ENCODE data around the gene SLC6A6. TPM values are rescaled to one million over a fixed set of nuclear protein-coding genes. Genes with fewer than 3 reads are reported as not detected.
A peak's percentile ranks its signal among the peaks of the same experiment; 100 is the strongest.

The SLC6A6 gene
- total and polyA plus RNA-seq, 11 donors, result 9.1 to 121 (median 34.9) TPM

DNA sequence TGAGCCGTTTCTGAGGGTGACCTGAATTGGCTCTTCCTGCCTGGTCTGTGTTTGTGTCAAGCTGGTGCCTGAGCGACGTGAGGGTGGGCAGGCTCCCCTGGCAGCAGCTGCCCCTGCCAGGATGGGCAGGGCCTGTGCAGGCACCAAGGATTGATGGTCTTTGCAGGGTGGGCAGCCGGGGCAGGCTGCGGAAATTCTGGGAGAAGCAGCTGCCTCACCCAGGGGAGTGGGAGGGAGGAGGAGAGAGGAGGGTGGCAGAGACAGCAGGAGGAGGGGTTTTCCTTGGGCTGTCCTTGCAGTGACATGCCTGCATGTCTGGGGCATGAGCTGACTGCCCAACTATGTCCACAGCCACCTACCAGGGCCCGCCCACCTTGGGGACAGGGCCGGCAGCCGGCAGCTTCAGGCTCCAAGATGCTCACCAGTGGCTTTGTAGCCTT lies 27.9 kb upstream of the SLC6A6 start:
- DNase-seq (peak in 4 of 5 donors; percentile 64 to 69 (median 66)), ATAC-seq (peak; percentile 64 to 81 (median 65))
- WGBS, 4 donors, result 41 to 55% (median 49%) methylated on average over 6 to 8 of the region's 8 CpGs
- H3K27ac ChIP-seq, result peak overlapping the region in 10 of 12 donors; percentile 36 to 92 (median 78)
- peaks cover 6 to 69% (median 45%) of the 10 kb centered on the region in 12 donors for H3K4me1 ChIP-seq
- no peaks in the 10 kb centered on the region for H3K36me3 ChIP-seq
- H3K9me3 ChIP-seq, result no peaks in the 10 kb centered on the region
- TF ChIP-seq, protein P1, sequence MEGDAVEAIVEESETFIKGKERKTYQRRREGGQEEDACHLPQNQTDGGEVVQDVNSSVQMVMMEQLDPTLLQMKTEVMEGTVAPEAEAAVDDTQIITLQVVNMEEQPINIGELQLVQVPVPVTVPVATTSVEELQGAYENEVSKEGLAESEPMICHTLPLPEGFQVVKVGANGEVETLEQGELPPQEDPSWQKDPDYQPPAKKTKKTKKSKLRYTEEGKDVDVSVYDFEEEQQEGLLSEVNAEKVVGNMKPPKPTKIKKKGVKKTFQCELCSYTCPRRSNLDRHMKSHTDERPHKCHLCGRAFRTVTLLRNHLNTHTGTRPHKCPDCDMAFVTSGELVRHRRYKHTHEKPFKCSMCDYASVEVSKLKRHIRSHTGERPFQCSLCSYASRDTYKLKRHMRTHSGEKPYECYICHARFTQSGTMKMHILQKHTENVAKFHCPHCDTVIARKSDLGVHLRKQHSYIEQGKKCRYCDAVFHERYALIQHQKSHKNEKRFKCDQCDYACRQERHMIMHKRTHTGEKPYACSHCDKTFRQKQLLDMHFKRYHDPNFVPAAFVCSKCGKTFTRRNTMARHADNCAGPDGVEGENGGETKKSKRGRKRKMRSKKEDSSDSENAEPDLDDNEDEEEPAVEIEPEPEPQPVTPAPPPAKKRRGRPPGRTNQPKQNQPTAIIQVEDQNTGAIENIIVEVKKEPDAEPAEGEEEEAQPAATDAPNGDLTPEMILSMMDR (IDR thresholded peaks at IDR 0.05), result no peak
- TF ChIP-seq POLR2A (IDR thresholded peaks at IDR 0.05), result no peak
- H3K4me3 ChIP-seq, result no peak overlapping the region
- intact Hi-C loops (cut with DNase I), result loop anchor here in 2 of 10 donors (5.0 to 10.0 kb wide), 2 partner anchors 58 to 140 kb away; no protein-coding TSS in a partner anchor
- H3K27me3 ChIP-seq, result peaks cover 0 to 7% (median 0%) of the 10 kb centered on the region in 9 donors

DNA sequence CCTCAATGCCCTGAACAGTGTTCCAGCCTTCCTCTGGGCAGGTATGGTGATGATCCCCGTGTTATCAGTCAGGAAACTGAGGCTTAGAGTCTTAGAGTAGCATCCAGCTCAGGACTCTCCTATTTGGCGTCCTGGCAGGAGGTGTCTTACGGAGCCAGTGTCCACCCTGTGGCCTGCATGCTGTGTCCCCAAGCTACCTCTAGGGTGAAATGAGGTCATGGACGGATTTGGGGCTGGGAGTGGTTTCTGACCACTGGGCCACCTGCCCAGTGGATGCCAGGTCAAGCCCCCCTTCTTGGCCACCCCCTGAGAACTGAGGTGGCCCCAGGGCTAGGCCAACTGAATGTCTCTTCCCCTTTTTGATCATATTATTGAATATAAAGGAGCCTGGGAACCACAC lies 27.2 kb upstream of the SLC6A6 start:
- WGBS, 4 donors, result 46 to 79% (median 58%) methylated on average over 3 to 4 of the region's 4 CpGs
- no peak for ATAC-seq
- DNase-seq, result no peak
- H3K27me3 ChIP-seq, result peaks cover 0 to 7% (median 0%) of the 10 kb centered on the region in 9 donors
- TF ChIP-seq, protein P1 (IDR thresholded peaks at IDR 0.05), result peak in 1 of 12 donors; percentile 13
- TF ChIP-seq POLR2A (IDR thresholded peaks at IDR 0.05), result no peak
- intact Hi-C loops (cut with DNase I), result loop anchor here in 1 of 10 donors (10.0 kb wide), 1 partner anchor 140 kb away; no protein-coding TSS in a partner anchor
- no peaks in the 10 kb centered on the region for H3K36me3 ChIP-seq
- no peak overlapping the region for H3K4me3 ChIP-seq
- peak overlapping the region in 8 of 12 donors; percentile 54 to 92 (median 85) for H3K27ac ChIP-seq
- H3K9me3 ChIP-seq, result no peaks in the 10 kb centered on the region
- H3K4me1 ChIP-seq, result peaks cover 6 to 62% (median 41%) of the 10 kb centered on the region in 12 donors

DNA sequence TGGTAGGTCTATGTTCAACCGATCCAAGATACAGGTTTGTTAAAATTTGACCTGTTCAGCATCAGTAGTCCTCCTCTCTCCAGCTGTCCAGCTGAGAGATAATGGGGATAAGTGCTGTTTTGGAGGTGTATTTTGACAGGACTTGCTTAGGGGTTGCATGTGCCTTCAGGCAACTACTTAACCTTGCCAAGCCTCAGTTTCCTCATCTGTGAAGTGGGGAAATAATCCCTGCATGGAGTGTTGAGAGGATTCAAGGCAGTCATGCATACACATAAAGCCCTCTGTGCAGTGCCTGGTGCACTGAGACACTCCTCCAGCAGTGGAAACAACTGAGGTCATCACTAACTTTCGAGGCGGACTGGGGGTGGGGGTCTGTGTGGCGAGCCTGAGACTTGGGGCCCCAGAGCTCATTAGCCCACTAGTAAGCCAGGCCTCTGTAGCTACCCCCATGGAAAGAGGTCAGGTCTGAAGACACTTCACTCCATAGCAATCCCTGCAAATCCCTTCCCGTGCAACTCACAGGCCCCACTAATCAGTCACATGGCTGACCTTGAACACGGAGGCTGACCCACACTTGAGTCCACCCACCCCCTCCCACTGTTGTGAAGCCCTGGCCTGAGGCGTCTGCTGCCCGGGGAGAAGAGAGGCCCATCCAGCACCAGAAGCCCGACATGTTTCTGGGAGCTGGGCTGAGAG lies 25.9 kb upstream of the SLC6A6 start:
- no peaks in the 10 kb centered on the region for H3K36me3 ChIP-seq
- TF ChIP-seq, protein P1 (IDR thresholded peaks at IDR 0.05), result no peak
- TF ChIP-seq POLR2A (IDR thresholded peaks at IDR 0.05), result no peak
- no peaks in the 10 kb centered on the region for H3K9me3 ChIP-seq
- DNase-seq (no peak), ATAC-seq (no peak)
- 71 to 100% (median 80%) methylated on average over 3 to 9 of the region's 9 CpGs for WGBS, 4 donors
- H3K4me3 ChIP-seq, result no peak overlapping the region
- no peaks in the 10 kb centered on the region for H3K27me3 ChIP-seq
- H3K4me1 ChIP-seq, result peaks cover 6 to 50% (median 33%) of the 10 kb centered on the region in 12 donors
- H3K27ac ChIP-seq, result peak overlapping the region in 5 of 12 donors; percentile 51 to 87 (median 62)
- intact Hi-C loops (cut with DNase I), result loop anchor here in 1 of 10 donors (10.0 kb wide), 1 partner anchor 142 kb away; no protein-coding TSS in a partner anchor
